HG02981 (cell line): ENCODE data around the gene CAPN13.

ENCODE experiments used
- ATAC-seq: cut with Tn5 transposase; IDR thresholded peaks from one replicate; pipeline ENCODE4 v1.9.1; 2021; ENCODE audit warnings: mild to moderate bottlenecking, moderate library complexity; ENCODE audit not compliant: unreplicated experiment

Gene CAPN13

DNA sequence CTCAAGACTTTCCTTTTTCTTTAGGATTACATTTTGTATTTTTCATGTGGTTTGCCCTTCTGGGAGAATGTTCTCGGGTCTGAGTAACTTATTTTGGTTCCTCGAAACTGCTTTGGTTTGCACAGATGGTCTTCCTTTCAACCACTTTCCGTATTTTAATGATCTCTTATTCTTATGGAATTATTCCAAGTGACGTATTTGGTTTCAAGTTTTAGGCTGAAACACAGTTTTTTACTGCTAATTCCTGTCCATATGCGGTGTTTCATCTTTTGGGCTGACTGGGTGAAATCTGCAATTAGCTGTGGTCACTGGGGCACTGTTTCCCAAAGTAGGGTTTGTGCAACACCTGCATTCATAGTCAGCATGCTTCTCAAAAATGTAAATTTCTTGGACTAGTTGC is 122.7 kb downstream of the CAPN13 start:
- no peak for ATAC-seq

DNA sequence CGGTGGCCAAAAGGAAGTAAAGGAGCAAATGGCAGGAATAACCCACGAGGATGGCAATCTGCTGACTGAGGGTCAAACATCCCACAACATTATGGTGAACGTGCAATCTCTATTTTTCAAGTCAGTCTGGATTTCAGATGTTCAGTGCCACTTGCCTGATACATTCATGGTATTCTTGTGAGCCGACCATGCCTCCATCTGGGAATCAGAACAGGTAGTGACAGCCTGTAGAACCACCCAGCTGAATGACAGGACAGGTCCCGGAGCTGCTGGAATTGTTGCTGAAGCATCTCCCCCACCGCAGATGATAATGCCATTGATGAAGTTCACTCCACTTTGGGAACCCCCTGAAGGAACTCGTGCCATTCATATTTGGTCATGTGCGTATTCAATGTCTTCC is 123.2 kb downstream of the CAPN13 start:
- no peak for ATAC-seq

DNA sequence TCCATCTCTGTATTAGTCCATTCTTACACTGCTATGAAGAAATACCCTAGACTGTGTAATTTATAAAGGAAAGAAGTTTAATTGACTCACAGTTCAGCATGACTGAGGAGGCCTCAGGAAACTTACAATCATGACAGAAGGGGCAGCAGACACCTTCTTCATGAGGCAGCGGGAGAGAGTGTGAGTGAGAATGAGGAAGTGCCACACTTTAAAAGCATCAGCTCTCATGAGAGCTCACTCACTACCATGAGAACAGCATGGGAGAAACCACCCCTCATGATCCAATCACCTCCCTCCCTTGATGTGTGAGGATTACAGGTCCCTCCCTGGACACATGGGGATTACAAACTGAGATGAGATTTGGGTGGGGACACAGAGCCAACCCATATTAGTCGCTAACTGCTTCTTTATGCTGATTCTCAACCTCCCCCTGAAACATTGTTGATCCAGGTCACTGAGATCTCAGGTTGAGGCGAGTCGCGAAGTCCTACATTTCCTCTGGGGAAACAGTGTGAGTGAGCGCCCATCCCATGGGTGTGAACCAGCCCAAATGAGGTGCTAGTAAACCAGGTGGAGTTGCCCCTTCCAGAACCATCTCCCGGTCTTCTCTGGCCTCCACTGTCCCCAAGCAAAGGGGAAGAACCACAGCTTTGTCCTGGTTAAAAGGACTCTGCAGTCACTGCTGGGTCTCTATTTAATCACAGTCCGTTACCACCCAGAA is 123.8 kb downstream of the CAPN13 start:
- ATAC-seq = no peak

DNA sequence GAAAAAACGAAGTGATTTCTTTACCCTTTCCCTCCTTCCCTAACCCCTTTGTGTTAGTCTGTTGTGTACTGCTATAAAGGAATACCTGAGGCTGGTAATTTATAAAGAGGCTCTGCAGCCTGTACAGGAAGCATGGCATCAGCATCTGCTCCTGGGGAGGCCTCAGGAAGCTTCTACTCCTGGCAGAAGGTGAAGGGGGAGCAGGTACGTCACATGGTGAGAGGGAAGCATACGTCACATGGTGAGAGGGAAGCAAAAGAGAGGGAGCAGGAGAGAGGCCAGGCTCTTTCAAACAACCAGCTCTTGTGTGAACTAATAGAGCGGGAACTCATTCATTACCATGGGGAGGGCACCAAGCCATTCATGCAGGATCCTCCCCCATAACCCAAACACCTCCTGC is 126.2 kb downstream of the CAPN13 start:
- ATAC-seq = no peak

DNA sequence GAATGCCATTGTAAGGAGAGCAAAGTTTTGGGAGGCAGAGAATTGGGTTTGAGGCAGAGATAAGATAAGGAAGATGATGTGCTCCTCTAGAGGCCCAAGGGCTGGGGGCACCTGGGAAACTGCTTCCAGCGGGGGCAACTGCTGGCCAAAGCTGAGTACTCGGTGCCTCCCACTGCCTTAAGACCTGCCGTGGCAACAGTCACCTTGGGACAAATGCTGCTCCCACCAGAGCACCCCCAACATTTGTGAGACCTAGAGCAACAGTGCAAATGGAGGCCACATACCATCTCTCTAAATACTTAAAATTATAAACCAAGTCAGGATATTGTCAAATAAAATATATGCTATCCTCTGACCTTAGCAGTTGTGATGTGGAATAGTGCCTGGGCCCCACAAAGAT is 127.1 kb downstream of the CAPN13 start:
- no peak for ATAC-seq

DNA sequence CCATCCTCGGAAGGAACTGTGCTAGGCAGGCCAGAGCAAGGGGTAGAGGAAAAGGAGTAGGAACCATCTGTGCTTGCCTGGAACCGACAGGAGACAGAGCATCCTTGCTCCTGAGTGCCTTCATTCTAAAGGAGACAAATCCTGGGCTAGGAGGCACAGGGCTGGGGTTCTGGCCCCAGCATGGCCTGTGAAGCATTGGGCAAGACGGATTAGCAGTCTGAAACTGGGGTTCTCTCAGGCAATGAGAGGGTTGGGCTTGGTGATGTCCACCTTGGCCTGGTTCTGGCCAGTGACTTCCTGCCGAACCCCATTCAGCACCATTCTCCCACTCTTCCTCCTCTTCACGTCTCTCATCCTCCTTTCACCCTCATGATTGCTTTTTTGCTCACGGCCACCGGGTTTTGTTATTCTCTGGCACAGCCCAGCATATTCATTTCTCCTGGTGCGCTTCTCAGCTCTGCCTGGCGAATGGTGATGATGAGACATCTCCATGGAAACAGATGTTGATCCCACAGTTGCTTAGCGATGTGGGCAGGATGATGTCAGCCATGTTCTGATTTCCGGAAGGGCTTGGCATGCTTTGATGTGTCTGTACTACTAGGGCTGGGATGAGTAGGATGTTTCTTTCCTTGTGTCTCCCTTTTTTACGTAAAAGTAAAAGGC is 127.7 kb downstream of the CAPN13 start:
- no peak for ATAC-seq

DNA sequence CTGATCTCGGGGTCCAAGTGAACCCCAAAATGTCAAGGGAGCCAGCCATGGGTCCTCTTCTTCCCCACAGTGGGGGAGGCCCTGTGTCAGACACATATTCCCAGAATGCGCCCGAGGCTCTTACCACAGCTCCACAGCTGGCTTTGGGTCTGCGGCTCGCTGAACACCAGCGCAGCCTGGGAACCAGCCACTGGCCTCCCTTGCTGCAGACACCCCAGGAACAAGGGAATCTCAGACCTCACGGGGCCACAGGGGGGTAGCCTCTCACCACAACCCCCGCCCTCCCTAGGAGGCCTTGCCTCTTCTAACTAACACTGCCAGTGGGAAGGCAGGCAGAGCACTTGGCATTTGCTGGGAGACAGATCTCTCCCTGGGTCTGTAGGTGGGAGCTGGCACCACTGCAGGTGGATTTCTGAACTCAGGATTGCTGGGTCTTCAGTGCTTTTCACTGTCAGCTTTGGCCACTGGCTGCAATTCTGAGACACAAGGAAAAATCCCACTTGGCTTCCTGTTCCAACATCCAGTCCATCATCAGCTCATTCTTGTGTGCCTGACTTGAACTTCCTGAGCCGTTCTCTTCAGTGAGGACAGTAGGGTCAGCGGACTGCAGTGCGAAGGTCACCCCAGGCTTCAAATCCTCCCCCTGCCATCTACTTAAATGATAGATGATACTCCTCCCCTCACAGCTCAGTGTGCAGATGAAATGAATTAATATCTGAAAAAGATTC is 128.7 kb downstream of the CAPN13 start:
- ATAC-seq = no peak

DNA sequence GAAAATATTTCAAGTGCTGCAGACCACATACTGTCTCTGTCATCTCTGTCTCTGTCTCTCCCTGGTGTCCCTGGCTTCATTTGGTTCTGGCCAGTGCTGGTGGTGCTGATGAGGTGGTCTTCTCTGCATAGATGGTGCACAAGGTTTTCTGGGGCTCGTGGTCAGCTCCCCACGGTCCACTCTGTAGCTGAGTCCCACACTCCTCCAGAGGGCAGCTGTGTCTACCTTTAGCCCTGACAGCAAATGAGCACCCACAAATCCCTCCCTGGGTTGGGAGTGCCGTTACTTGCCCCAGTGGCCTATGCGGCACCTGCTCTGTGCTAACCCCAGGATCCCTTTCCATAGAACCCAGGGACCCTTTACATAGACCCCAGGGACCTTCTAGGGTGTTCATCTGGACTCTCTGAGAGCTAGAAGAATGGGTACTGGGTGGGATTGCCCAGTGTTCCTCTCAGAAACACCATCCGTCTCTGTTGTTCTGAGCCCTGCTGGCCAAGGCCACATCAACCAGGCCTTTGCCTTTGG is 129.3 kb downstream of the CAPN13 start:
- no peak for ATAC-seq

DNA sequence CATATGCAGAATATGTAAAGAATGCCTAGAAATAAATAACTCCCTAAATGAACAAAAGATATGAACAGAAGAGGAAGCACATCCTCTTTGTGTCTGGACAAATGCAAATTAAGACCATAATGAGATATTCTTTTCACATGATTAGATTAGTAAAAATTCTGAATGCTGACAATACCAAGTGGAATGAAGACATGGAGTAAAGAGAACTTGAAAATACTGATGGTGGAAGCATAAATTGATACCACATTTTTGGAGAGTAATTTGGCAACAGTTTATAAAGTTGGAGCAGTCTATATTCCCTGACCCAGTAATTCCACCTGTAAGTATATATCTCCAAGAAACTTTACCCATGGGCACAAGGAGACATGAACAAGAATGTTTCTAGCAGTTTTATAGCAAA is 130.0 kb downstream of the CAPN13 start:
- ATAC-seq = no peak

DNA sequence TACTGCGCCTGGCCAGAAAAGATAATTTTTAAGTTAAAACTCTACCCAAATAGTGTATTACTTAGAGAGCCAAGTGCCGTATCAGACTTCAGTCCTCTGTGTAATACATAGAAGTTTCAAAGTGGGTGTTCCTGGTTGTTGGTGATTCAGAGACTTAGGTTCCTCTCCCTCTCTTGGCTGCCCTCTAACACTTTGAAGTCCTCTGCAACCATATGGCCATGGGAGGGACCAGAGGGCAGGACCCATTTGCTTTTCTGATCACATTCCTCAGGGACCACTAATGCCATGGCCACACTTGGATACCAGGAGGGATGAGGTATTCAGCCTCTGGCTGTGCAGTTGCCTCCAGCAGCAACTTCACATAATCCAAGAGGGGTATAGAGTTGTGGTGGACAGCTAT is 131.5 kb downstream of the CAPN13 start:
- ATAC-seq = no peak

DNA sequence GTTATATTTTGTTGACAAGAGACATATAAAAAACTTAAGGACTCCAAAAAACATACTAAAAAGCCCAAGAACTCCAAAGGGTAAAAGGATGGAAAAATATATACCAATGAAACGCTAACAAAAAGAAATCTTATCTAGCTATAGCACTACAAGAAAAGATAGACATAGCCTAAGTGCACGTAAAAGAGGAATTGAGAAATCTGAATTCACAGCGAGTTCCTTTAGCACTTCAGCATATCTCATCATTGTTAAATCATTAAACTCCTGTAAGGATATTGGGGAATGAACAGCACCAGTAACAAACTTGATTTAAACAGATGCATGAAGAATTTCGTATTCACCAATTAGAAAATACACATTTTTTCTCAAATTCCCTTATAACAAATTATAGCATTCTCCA is 134.1 kb downstream of the CAPN13 start:
- ATAC-seq = no peak
